NCI-H526 (cell line): ENCODE data around the gene AP4S1.
"Not testable (repeated sequence)": the region's sequence is repeated elsewhere in the genome, so short reads cannot be mapped to it uniquely, and the experiment has no call there.

ENCODE experiments used
- DNase-seq, 2 experiments: peaks; one replicate each; lab custom pipeline; 2025; lab: John Stamatoyannopoulos, UW

The AP4S1 gene

GRCh38 chr14:31042893-31043292 is 17.4 kb downstream of the AP4S1 start:
- DNase-seq: not testable (repeated sequence)

DNA sequence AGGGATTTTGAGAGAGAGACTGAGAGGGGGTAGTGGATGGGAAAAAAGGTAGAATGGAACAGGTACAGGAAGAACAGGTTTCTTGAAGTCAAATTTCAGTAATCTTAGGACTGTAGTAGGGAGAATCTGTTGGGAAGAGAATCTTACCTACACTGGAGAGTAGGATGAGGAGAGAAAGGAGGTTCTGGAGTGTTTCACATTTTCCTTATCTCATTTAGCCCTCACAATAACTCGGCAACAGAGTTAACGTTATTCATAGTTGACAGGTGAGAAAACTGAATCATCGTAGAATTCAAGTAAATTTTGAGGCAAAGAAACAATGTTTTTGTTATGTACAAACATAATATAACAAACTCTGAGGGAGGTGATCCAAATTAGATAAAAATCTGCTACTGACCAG is 17.9 kb downstream of the AP4S1 start:
- no peak for DNase-seq

GRCh38 chr14:31045501-31046080 is 20.1 kb downstream of the AP4S1 start:
- no peak for DNase-seq

DNA sequence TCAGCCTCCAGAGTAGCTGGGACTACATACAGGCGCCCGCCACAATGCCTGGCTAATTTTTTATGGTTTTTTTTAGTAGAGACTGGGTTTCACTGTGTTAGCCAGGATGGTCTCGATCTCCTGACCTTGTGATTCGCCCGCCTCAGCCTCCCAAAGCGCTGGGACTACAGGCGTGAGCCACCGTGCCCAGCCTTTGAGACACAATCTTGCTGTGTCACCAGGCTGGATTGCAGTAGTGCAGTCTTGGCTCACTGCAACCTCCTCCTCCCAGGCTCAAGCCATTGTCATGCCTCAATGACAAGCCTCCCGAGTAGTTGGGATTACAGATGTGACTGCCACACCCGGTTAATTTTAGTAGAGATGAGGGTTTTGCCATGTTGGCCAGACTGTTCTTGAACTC is 22.1 kb downstream of the AP4S1 start:
- DNase-seq: no peak

DNA sequence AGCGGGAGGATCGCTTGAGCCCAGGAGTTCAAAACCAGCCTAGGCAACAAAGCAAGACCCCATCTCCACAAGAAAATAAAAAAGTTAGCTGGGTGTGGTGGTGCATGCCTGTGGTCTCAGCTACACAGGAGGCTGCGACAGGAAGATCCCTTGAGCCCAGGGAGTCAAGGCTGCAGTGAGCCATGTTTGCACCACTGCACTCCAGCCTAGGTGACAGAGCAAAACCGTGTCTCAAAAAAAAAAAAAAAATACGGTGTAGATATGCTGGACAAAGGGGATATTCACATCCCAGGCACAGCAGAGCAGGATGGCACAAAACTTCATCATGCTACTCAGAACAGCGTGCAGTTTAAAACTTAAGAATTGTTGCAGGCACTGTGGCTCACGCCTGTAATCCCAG is 25.6 kb downstream of the AP4S1 start:
- DNase-seq: no peak

DNA sequence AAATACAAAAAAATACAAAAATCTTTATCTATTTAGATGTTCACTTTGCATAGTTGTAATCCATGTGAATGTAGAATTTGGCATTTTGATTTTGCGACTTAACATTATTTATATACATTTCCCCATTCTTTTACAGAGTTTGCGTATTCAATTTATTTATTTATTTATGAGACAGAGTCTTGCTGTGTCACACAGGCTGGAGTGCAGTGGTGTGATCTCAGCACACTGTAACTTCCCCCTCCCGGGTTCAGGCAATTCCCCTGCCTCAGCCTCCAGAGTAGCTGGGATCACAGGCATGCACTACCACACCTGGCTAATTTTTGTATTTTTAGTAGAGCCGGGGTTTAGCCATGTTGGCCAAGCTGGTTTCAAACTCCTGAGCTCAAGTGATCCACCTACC is 26.1 kb downstream of the AP4S1 start:
- DNase-seq: no peak

DNA sequence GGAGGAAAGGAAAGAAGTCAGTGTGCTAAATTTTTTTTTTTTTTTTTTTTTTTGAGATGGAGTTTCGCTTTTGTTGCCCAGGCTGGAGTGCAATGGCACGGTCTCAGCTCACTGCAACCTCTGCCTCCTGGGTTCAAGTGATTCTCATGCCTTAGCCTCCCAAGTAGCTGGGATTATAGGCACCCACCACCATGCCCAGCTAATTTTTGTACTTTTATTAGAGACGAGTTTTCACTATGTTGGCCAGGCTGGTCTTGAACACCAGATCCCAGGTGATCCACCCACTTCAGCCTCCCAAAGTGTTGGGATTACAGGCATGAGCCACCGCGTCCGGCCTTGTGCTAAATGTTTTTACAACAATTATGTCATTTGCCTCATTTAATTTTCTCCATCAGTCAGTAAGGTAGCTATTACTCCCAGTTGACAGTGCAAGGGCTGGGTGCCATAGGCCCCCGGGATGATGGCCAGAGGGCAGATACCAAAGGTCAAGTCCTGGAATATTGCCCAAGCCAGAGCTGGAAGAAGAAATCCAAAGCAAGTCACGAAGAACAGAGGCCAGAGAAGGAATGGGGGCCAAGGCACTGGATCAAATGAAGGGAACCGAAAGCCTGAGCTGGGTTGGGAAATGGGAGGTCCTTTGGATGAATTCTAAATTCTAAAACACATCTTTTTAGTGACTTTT is 27.6 kb downstream of the AP4S1 start:
- DNase-seq: not testable (repeated sequence)

DNA sequence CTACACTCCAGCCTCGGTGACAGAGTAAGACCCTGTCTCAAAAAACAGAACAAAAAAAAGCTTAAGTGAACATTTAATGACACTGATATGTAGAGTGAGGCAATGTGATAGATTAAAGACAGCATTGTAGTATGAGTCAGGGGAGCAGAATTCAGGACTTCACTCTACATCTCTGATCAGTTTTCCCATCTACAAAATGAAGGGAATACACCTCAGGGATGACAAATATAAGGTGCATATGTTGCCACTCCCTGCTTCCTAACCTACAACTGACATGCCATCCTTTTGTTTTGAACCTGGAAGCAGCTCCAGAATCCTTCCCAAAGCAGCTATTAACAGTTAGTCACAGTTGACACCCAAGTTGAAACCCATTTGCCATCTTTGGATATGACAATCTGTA is 31.6 kb downstream of the AP4S1 start:
- DNase-seq: no peak

GRCh38 chr14:31057701-31058364 is 32.4 kb downstream of the AP4S1 start:
- no peak for DNase-seq

DNA sequence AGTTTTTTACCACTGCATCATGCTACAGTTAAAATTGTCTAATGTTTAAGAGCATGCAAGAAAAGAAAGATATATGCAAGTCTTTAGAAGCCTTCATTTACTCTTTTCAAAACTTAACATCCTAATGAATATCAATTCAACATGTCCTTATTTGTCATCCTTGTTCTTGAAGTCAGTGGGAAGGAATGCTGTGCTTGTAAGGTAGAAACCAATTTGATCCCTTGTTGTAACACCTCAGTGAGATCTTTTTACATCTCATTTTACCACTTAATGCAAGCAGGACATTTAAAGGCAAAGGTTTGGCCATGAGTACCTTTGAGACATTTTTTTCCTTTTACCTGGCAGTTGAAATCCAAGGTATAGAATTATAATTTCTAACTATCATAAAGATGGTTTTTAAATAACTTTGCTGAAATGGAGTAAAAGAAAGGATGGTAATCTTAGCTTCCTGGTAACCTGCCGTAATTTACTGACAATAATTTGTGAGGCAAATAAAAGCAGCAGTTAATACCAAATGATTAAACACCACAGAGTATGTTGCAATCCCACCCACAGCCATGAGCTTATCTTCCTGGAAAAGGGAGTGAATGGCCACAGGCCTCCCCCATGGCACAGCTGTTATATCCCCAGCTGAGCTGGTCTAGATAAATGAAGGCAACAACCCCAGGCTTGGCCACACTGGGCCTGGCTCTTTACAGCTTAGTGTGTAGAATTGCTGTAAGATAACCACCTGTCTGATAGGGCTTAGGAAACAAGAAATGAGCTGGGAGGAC is 33.9 kb downstream of the AP4S1 start:
- peak in 1 of 2 experiments; percentile 9 for DNase-seq

DNA sequence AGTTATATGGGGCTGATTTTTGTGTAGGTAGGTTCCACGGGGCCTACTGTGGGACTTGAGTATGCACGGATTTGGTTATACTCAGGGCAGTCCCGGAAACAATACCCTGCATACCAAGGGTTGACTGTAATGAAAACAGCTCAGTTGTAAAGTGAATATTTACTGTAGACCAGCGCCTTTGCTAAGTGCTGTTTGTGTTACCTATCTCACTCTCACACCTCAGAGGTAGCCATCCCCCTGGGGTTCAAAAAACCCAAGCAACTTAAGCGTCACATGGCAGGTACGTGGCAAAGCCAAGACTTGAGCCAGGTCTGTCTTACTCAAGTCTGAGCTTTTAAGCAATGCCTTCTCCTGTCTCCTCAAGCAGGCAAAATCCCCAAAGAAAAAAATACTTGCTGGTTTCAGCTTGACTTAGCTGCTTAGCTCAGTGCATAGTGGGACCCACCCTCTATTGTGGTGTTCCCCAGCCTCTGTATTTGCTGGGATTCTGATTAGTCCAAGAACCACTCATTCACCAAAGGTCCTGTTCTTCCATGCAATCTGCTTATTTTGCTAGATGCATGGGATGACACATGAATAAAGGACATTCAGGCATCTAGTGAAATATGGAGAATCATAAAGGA is 34.9 kb downstream of the AP4S1 start:
- DNase-seq: peak in 1 of 2 experiments; percentile 9

DNA sequence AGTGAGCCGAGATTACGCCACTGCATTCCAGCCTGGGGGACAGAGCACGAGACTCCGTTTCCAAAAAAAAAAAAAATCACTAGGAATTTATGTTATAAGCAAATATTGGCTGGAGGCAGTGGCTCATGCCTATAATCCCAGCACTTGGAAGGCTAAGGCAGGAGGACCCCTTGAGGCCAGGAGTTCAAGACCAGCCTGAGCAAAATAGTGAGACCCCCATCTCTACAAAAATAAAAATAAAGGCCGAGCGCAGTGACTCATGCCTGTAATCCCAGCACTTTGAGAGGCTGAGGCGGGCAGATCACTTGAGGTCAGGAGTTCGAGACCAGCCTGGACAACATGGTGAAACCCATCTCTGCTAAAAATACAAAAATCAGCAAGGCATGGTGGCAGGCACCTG is 37.5 kb downstream of the AP4S1 start:
- DNase-seq: not testable (repeated sequence)

- no peak for DNase-seq
Measured at GRCh38 chr14:31068235-31068634, 42.8 kb downstream of the AP4S1 start.

GRCh38 chr14:31069343-31069742 is 43.9 kb downstream of the AP4S1 start:
- DNase-seq: no peak

- no peak for DNase-seq
Measured at GRCh38 chr14:31070431-31070830, 45.0 kb downstream of the AP4S1 start.

DNA sequence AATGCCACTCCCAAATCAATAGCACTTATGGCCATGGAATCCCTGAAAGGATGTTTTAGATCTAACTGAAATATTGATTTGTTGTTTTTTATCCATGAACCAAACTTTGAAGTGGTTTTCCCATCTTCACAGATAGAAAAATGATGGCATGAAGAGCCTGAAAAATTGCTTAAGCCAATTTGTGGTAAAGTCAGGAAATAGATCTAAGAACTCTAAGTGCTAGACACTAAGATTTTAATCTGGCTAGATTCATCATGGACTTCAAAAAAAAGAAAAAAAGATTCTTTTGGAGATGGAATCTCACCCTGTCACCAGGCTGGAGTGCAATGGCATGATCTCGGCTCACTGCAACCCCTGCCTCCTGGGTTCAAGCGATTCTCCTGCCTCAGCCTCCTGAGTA is 45.7 kb downstream of the AP4S1 start:
- DNase-seq: no peak

DNA sequence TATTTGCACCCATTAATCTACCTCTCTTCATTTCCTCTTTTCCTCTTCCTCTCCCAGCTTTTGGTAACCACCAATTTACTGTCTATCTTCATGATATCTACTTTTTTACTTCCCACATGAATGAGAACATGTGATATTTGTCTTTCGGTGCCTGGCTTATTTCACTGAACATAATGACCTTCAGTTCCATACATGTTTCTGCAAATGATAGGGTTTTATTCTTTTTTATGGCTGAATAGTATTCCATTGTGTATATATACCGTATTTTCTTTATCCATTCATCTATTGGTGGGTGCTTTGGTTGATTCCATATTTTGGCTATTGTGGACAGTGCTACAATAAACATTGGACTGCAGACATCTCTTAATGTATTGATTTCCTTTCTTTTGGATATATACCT is 49.7 kb downstream of the AP4S1 start:
- DNase-seq: no peak

DNA sequence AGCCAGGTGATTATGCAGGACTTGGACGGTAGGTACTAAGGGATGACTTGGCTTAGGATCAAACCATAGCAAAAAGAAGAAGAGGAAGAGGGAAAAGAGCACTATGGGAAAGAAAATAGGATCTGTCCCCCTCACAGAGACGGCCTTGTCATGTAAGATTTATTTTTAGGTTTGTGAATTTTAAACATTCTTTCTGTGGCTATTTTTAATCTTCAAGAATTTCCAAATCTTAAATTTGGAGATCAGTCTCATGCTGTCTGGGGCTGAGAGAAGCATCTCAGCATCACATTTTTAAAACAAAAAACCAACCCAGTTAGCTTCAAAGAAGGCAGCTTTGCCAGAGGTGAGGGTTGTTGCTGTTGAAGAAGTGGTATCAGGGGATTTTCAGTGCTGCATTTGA is 53.3 kb downstream of the AP4S1 start:
- DNase-seq: no peak

DNA sequence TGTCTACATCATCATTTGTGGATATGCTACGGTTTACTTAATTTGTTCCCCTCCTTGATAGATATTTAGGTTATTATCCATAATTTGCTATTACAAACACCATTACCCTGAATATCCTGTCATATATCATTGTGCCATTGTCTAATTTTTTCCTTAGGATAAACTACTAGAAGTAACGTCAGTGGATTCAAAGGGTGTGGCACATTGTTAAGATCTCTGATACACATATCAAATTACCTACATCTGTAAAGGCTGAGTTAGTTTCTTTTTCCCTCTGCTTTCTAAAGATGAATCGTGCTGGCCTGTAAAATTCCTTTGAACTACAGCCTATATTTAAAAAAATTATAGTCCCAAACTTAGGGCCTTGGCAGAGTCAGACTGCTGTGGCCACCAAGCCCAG is 54.6 kb downstream of the AP4S1 start:
- no peak for DNase-seq

DNA sequence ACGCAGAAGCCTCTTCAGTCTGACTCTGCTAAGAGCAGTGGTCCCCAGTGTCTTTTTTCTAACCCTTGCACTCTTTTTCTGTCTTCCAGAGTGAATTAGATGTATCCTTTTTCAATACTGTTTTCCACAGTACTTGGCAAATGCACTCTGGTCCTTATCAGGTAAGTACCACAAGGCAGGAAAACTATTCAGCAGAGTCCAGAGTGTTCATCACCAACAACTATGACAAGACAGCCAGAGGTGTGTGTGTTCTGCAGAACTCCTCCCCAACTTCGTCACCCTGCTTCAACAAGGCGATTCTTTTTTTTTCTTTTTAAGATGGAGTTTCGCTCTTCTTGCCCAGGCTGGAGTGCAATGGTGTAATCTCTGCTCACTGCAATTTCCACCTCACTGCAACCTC is 55.0 kb downstream of the AP4S1 start:
- DNase-seq: no peak

- DNase-seq: no peak
Measured at GRCh38 chr14:31083781-31084180, 58.3 kb downstream of the AP4S1 start.

DNA sequence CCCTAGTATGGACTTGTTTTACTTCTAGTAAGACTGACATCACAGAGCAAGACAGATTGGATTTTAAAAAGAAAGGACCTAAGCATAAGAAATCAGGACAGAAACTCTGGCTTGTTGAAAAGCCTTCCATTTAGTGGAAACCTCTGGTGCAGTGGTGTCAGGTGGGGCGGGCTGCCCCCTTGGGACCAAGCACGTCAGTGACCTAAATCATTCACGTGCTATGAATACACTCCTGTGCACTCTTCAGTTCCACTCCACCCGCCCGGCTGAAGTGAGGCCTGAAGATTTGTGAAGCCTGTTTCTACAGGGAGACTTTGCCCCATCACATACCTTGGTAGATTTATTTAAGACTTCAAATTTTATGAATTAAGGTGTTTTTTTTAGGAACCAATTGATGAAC is 58.9 kb downstream of the AP4S1 start:
- DNase-seq: no peak
